Measurements from ENCODE around the gene POT1. TPM values are rescaled to one million over a fixed set of nuclear protein-coding genes. Genes with fewer than 3 reads are reported as not detected.

Gene POT1
- total and polyA plus RNA-seq, 2 of the 13 experiments (the other 11 are each of a cell fraction or from before 2014, with no cell fraction given) = 21.7 to 23.4 TPM

GRCh38 chr7:124929467-124930172 lies at the start of gene POT1 (continued):
- no peak for TF ChIP-seq ZNF615 (CRISPR knock-in tag; IDR thresholded peaks at IDR 0.05; ENCODE audit: borderline replicate concordance)
- TF ChIP-seq GPN1 (CRISPR knock-in tag; IDR thresholded peaks at IDR 0.05; ENCODE audit: borderline replicate concordance) = no peak
- peak; percentile 80 for TF ChIP-seq ZNF781 (CRISPR knock-in tag; IDR thresholded peaks at IDR 0.05; ENCODE audit: borderline replicate concordance, not compliant biosample characterization)
- TF ChIP-seq MED1 (CRISPR knock-in tag; IDR thresholded peaks at IDR 0.05) = peak; percentile 62
- TF ChIP-seq ZNF160 (CRISPR knock-in tag; IDR thresholded peaks at IDR 0.05) = peak; percentile 75; the same call in 1 of the 2 replicates
- TF ChIP-seq, protein P1, sequence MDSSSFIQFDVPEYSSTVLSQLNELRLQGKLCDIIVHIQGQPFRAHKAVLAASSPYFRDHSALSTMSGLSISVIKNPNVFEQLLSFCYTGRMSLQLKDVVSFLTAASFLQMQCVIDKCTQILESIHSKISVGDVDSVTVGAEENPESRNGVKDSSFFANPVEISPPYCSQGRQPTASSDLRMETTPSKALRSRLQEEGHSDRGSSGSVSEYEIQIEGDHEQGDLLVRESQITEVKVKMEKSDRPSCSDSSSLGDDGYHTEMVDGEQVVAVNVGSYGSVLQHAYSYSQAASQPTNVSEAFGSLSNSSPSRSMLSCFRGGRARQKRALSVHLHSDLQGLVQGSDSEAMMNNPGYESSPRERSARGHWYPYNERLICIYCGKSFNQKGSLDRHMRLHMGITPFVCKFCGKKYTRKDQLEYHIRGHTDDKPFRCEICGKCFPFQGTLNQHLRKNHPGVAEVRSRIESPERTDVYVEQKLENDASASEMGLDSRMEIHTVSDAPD (CRISPR knock-in tag; IDR thresholded peaks at IDR 0.05) = no peak
- peak; percentile 56; the same call in 1 of the 2 replicates for TF ChIP-seq ARNT2 (CRISPR knock-in tag; IDR thresholded peaks at IDR 0.05; ENCODE audit: low read depth)
- peak; percentile 97 for TF ChIP-seq KAT8 (CRISPR knock-in tag; IDR thresholded peaks at IDR 0.05)
- TF ChIP-seq HOXA9 (CRISPR knock-in tag; IDR thresholded peaks at IDR 0.05; ENCODE audit: borderline replicate concordance) = no peak
- no peak for TF ChIP-seq EZH2 (conservative IDR thresholded peaks at IDR 0.05; ENCODE audit: low read depth, low read length)
- no peak for TF ChIP-seq SALL2 (CRISPR knock-in tag; IDR thresholded peaks at IDR 0.05)
- no peak for TF ChIP-seq FOSL1 (CRISPR knock-in tag; IDR thresholded peaks at IDR 0.05; ENCODE audit: borderline replicate concordance)
- TF ChIP-seq POGZ (CRISPR knock-in tag; IDR thresholded peaks at IDR 0.05) = peak; percentile 99
- TF ChIP-seq NBN (conservative IDR thresholded peaks at IDR 0.05) = no peak
- TF ChIP-seq RBM22 (optimal IDR thresholded peaks at IDR 0.05; ENCODE audit: low read length) = no peak
- TF ChIP-seq TBX3 (IDR thresholded peaks at IDR 0.05; ENCODE audit: borderline replicate concordance) = no peak
- TF ChIP-seq CEBPB (IDR thresholded peaks at IDR 0.05; ENCODE audit: borderline replicate concordance, low read depth, low read length) = peak; percentile 62
- no peak for TF ChIP-seq MBNL3 (CRISPR knock-in tag; conservative IDR thresholded peaks at IDR 0.05)
- peak; percentile 48; the same call in 1 of the 2 replicates for TF ChIP-seq DMAP1 (CRISPR knock-in tag; IDR thresholded peaks at IDR 0.05)
- no peak for TF ChIP-seq ATAD3A (CRISPR knock-in tag; IDR thresholded peaks at IDR 0.05)
- no peak for TF ChIP-seq SMARCE1 (IDR thresholded peaks at IDR 0.05; ENCODE audit: borderline replicate concordance)
- TF ChIP-seq ATF5 (CRISPR knock-in tag; IDR thresholded peaks at IDR 0.05; ENCODE audit: low read depth) = no peak
- no peak for TF ChIP-seq ATF6 (CRISPR knock-in tag; conservative IDR thresholded peaks at IDR 0.05)
- no peak for TF ChIP-seq TRAFD1 (CRISPR knock-in tag; IDR thresholded peaks at IDR 0.05; ENCODE audit: borderline replicate concordance)

Data from HepG2 (cell line).